DMS153 treated with DMSO at 0.1 percent for 48 hours (cell line): Measurements from ENCODE around the gene PTPN21.
"Not testable (repeated sequence)": the region's sequence is repeated elsewhere in the genome, so short reads cannot be mapped to it uniquely, and the experiment has no call there.

Experiments
- DNase-seq: peaks from one replicate; lab custom pipeline; 2025; ENCODE audit not compliant: unreplicated experiment; lab: John Stamatoyannopoulos, UW

The PTPN21 gene

DNA sequence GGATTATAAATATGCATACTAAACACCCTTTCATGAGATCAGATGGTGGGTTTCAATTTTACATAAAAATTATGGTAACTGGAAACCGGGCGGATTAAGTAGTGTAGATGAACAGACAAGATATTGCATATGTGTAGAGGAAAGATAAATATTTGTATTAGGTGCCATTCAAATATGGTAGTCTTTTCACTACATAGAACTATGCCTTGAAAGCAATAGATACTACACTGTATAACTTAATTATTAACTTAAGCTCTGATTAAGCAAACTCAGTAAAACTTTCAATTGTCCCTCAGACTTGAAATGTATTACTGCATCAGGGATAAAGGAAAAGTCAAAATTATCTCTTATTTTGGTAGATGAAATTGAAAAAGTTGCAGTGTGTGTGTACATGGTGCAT is 1.9 kb downstream of the PTPN21 start:
- no peak for DNase-seq

DNA sequence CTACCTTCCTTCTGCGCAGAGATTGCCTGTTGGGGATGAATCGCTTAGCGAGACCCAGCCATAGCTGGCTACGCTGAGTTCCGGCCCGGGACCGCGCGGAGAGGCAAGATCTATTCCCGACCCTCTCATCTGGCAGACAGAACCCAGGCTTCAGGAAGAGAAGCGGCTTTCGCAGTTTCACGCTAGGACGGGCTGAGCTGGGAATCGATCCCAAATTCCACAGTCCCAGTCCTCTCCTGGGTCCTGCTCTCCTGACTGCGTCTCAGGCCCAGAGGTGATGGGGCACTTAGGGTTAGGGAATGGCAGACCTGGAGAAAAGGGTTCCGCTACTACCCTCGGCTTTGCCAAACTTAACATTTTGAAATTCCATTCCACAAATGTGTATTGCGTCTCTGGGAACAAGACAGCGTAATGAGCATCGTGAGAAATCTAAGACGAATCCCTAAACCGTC is 2.8 kb downstream of the PTPN21 start:
- DNase-seq = no peak

DNA sequence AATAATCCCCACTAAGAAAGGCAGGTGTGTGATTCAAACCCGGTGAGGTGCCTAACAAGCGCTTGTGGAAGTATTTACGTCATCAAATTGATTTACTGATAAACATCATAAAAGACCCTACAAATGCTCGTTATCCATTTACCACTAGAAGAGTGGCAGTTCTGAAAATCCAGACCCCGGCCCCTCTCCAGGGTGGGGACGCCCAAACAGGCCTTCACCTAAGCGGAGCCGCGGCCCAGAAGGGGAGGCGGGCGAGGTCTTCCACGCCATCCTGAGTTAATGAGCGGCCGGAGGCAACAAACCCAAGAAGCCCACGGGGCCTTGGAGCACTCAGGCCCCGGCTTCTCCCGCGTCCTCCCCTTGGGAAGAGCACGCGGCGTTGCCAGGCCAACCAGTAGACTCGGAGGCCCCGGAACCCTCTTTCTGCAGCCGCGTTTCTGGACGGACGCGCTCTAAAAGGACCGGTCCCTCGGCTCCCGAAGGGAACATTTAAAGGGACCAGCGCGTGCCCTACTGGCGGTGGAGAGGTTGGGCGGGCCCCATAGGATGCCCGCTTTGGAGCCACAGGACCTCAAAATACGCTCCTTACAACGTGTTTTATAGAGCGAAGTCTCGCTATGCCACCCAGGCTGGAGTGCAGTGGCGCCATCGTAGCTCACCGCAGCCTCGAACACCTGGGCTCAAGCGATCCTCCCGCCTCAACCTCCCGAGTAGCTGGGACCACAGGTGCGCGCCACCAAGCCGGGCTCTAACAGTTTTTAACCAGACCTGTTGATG is 3.5 kb downstream of the PTPN21 start:
- DNase-seq = peak; percentile 20

DNA sequence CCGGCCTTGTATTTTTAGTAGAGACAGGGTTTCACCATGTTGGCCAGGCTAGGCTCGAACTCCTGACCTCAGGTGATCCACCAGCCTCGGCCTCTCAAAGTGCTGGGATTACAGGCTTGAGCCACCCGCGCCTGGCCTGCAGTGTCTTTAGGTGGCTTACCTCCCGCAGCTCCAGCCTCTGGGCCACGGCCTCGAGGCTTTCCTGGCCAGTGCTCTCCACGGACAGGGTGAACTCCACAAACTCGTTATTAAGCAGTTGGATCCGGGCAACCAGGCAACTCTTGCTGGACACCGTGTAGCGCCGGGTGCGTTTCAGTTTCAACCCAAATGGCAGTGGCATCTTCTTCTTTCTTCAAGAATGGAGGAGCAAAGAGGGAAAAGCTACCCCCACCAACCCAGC is 4.7 kb downstream of the PTPN21 start:
- DNase-seq = no peak

DNA sequence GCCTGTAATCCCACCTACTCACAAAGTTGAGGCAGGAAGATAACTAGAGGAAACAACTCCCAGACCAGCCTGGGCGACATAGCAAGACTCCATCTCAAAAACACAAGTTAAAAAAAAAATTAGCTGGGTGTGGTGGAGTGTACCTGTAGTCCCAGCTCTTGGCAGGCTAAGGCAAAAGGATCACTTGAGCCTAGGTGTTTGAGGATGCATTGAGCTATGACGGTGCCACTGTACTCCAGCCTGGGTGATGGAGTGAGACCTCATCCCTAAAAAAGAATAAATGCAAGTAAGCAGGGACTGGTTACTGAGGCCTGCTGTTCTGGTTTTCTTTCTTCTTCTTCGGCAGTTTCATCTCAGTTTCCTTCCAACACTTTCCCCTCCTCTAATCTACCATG is 7.4 kb downstream of the PTPN21 start:
- no peak for DNase-seq

DNA sequence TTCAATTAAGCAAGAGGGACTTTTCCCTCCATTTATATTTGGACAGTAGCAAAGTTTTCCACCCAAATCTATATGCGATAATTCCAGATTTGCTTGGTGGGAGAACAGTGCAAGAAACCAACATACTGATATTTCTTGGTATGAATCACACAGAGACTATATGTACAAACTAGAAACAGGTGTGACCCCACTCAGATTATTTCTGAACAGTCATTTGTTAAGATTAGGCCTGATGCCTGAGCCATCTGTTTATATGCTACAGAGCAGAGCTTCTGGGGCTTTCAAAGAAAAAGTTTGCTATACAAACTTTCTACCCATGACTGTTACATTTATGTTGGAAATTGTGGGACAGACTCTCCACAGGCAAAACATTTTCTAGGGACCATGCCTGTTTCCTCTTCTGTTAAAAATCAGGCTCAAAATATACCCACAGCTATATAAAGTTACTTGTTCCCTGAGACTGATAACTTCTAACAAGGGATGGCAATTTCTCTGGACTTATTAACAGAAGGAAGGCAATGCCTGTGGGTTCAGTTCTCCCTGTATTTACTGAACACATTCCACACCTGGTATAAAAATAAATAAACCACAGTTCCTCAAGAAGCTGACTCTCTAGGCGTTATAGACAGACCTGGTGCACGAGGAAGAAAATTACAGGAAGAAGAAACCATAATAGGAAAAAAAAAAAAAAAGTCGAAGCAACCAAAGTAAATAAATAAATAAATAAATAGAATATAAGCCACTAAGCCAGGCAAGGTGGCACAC is 8.0 kb downstream of the PTPN21 start:
- no peak for DNase-seq

DNA sequence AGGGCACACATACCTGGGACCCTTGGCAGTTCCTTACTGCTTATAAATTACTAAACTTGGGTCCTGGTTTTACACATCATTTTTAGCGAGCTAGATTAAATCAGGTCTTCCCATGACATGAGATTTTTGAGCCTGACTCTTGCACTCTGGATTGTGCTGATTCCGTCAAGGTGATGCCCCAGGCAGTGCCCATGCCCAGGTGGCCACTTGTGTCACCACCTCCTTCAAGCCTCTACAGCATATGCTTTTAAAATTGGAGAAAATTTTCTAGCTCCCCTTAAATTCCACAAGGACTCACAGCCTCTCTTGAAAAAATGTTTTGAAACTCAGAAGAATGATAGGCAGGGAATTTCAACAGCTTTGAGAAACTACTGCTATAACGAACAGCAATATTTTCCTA is 9.6 kb downstream of the PTPN21 start:
- DNase-seq = no peak

DNA sequence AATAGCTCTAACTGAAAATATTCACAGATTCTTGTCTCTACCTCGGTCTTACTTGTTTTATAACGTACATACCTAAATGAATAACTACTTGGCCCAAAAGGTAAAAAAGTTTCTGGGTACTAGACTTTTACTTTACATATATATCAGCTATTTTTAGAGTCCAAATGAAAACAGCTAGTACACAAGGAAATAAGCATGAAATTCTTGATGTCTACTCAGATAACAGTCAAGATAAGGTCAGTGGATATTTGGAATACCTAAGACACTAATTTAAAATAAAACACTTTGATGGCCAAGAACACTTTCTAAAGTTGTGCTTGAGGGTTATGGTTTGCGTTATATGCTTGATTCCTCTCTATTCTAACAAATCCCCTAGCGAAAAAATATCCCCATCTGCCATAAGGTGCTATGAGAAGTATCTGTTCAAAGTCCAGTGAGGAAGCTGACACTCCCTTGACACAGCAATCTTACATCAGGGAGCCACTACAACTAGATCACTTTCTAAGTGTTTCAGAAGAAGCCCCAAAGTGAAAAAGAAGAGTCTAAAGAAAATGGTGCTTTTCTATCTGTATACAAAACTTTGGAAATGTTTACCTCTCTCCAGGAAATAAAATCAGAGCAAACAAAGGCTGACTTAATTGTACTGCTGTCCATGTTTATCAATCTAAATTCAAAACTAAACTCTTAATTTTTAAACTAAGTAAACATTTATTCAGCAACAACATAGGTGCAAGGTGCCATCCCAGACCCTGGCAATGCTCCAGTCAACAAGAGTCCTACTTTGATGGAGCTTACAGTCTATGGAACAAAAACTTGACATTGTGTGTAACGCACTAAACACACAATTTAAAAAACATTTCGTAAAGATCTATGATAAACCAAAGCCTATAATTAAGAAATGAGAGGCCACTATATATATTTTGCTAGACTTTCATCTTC is 11.7 kb downstream of the PTPN21 start:
- no peak for DNase-seq

DNA sequence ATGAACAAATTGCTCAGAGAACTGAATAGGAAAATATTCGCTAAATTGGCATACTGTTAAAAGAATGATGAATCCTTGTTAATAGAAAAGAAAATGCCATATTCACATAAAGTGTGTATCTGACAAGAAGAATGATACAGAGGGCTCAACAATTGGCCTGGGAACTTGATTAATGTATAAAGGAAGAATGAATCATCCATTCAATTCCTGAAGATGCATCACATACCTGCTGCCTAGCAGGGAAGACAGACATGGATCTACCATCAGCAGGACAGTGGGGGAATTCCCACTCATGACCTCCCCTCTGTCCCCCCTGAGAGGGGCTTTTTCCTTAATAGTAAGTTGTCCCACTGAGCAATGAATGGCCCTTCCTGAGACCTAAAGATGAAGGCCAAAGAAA is 13.5 kb downstream of the PTPN21 start:
- DNase-seq = no peak

DNA sequence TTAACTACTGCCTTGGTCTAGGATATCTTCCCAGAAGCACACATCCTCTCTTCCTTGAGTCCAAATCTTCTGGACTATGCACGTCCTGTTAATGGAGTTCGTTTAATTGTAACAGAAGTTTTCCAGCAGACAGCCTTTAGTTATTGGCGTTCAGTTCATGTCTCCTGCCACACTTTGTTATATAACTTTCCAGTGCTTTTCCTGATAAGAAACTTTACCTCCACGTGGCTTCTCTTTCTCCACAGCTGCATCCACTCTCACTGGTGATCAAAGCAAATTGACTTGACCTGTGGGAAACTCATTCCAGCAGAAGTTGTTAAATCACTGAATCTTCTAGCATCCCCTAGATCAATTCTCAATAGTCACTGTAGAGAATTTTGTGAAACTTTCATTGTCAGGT is 19.0 kb downstream of the PTPN21 start:
- no peak for DNase-seq

DNA sequence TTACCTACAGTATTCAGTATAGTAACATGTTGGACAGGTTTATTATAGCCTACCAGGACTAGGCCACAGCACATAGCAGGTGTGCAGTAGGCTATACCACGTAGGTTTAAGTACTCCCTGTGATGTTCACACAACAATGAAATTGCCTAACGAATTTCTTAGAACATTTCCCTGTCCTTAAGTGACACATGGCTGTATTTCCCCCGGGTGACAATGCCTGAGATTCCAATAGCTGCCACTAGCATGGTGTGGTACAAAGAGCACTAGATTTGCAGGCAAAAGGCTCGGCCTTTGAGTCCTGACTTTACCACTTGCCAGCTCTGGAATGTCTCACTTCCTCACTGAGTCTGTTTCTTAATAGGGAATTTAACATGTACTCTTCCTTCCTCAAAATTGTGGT is 19.7 kb downstream of the PTPN21 start:
- no peak for DNase-seq

DNA sequence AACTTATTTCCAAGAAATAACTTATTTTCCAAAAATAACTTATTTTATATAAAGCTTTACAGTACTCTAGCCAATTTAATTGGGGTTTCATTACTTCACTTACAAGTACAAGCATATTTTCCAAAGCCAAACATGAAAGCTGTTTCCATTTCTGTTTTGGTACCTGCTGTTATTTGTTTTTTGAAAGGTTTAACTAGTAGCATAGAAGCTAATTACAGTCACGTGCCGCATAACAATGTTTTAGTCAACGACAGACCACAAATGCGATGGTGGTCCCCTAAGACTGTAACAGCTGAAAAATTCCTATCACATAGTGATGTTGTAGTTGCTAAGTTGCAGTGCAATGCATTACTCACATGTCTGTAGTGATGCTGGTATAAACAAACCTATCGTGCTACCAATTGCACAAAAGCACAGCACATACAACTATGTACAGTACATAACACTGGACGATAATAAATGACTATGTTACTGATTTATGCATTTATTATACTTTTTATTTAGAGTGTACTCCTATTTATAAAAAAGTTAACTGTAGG is 21.7 kb downstream of the PTPN21 start:
- DNase-seq = no peak

DNA sequence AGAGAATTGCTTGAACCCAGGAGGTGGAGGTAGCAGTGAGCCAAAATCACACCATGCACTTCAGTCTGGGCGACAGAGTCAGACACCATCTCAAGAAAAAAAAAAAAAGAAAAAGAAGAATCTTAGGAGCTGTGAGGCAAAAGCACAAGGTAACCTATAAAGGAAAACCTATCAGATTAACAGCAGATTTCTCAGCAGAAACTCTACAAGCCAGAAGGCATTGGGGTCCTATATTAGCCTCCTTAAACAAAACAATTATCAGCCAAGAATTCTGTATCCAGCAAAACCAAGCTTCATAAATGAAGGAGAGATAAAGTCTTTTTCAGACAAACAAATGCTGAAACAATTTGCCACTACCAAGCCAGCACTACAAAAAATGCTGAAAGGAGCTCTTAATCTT is 24.9 kb downstream of the PTPN21 start:
- DNase-seq = not testable (repeated sequence)

DNA sequence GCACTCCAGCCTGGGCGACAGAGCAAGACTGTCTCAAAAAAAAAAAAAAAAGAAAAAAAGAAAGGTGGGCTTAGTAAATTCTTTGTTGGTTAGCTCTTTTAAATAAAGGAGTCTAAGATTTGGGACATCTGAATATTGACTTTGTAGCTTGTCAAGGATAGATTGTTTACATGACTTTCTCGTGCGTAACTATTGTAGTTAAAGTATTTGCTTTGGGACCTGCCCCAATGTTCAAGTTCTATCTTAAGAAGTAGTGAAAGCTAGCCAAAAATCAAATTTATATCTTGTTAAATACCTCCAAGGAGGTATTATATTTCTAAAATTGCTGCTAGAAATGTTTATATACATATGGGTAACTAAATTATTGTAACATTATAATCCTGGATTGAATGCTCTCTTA is 32.4 kb downstream of the PTPN21 start:
- no peak for DNase-seq

DNA sequence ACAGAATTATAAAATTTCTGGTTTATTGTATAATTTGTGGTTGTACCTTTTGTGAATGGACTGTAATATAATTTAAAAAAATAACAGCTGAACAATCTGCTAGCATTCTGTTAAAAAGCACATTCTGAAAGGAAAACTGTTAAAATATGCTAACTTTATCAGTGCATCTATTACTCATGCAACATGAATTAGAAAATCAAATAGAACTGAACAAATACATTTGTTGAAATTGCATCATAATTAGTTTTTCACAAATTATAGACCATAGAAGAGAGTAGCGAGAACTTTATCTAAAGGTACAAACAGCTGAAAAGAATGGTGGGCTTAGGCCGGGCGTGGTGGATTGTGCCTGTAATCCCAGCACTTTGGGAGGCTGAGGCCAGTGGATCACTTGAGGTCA is 33.0 kb downstream of the PTPN21 start:
- DNase-seq = no peak

DNA sequence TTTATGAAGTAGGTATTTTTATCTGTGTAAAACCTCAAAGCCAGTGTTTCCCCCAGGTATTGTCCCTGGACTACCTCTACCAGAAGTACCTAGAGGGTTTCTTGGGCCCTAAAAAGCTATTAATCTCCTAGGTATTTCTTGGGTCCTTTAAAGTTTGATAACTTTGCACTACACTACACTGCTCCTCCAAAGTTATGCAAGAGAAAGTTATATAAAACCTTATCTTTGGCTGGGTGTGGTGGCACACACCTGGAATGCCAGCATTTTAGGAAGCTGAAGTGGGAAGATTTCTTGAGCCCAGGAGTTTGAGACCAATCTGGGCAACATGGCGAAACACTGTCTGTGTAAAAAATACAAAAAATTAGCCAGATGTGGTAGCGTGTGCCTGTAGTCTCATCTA is 34.9 kb downstream of the PTPN21 start:
- no peak for DNase-seq

DNA sequence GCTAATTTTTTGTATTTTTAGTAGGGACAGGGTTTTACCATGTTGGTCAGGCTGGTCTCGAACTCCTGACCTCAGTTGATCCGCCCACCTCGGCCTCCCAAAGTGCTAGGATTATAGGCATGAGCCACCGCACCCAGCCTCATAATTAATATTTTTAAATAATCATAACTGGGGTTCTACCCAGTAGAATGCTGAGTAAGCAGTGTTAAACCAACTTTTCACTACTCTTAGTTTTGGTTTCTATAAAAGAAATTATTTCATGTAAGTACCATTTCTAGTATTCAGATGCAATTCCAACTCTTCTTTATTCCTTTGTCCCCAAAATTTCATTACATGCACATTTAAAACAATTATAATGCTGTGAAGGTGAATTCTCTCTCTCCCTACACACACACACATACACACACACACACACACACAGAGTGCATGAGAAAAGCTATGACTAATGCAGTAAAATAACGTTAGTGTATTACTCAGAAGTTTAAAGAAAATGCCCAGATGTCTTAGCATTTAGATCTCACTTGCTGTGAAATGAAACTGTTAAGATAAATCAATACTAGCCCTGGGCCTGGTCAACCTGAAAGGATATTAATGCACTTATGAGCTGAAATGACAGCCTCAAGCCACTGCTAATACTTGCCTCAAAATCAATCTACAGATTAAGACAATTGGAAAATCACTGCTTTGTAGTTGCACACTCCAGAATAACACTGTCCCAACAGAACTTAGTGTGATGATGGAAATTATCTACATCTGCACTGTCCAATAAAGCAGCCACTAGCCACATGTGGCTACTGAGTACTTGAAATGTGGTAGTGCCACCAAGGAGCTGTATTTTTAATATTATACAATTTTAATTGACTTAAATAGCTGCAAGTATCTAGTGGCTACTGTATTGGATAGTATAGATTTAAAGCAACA is 36.0 kb downstream of the PTPN21 start:
- no peak for DNase-seq

DNA sequence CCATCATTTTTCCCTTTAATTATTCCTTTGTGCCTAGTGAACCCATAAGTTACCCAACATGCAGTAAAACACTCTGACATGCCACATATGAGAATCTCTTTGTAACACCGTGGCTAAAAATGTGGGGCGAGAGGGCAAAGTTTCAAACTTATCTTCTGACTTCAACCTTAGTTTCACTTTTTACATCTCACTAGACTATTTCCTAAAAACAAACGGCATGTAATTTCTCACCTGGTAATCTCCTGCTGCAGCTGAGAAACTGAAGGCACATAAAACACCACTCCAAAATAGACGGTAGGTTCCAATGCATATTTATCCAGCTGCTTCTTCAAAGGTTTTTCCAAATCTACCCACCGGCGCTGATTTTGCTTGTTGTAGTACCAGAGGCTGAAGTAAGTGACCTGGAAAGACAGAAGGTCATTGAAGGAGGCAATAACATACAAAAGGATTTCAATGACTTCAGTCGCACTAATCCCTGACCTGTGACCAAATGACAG is 37.9 kb downstream of the PTPN21 start:
- DNase-seq = no peak

DNA sequence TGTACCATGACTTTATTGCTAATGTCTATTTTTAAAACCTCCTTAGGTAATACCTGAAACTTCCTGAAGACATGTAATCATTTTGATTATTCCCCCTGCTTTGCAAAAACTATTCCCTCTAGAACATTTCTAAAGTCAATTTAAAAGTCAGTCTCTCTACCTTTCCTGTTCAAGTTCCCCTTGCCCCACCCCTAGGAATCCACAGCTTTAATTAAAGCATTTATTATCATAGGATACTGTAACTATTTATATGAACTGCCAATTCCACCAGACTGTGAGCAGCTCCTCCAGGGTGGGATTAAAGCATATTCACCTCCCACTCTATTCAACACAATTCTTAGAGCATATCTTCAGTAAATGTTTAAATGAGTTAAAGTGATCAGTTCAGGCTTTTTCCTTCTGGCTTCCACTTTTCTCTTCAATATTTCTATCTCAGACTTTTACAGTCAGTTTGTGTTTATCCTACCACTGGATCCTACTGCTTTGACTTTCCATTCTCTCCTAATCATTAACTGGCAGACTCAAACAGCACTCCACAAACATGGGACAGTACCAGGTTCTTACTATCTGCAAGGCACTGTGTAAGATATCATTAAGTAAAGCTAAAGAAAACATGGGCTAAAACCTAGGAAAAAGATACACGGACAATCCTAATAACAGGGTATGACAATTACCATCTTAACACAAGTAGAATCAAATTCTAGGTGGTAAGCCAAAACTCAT is 39.1 kb downstream of the PTPN21 start:
- no peak for DNase-seq
